GM10248 (cell line): ENCODE measurements around the gene STAM2.

Source experiments
- CTCF ChIA-PET: fragments of 300-600 bp; sonication (Branson Sonifier 250); formaldehyde crosslinking; extraction: SDS; loops from one replicate; lab custom pipeline; 2021; ENCODE audit warnings: antibody characterized with exemption; lab: Yijun Ruan, JAX
- POLR2A ChIA-PET: fragments of 350-650 bp; sonication (Branson Sonifier 250); formaldehyde crosslinking; extraction: SDS; loops from one replicate; lab custom pipeline; 2020; ENCODE audit warnings: antibody characterized with exemption; lab: Yijun Ruan, JAX
- DNase-seq: peaks from one replicate; pipeline ENCODE4 v3.0.0; 2012; ENCODE audit errors: extremely low spot score
- TF ChIP-seq, protein P1 (sequence below): IDR thresholded peaks from 2 replicates; pipeline ENCODE4 v1.5.1; 2012; ENCODE audit warnings: mild to moderate bottlenecking, low read depth; ENCODE audit errors: extremely low read depth, missing control alignments, control extremely low read depth

STAM2 gene

DNA sequence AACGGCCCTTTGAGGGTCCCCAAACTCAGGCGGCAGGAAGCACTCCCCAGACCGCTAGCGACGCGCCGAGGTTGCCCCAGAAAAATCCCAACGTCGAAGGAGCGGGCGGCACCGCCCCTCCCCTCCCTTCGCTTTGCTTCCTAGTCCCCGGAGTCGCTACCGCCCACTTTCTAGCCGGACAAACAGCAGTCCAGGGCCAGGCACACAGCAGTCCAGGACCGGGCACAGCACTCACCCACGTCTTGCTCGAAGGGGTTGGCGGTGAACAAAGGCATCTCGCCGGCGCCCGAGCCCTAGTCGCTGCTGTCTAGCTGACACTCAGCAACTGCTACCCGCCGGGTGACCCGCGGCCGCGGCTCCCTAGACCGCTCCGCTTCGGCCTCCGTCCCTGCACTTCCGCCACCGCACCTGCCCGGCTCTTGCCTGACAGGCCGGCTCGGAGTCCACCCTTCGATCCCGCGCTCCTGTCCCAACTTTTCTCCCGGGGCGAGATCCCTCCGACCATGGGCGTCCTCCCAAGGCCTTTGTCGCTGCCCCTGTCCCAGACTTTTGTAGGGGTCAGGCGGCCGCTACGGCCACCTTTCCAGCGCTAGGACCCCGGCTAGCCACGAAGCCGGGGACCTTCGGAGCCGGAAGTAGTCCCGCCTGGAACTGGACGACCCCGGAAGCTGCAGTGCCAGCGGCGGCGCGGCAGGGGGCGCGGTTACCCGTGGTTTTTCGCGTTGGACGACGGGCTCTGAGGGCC lies at the start of gene STAM2:
STAM2 (minus strand) TSS at position 396 of the 745 bp plus-strand sequence; CDS start at position 275, 121 bp downstream.
- TF ChIP-seq, protein P1, sequence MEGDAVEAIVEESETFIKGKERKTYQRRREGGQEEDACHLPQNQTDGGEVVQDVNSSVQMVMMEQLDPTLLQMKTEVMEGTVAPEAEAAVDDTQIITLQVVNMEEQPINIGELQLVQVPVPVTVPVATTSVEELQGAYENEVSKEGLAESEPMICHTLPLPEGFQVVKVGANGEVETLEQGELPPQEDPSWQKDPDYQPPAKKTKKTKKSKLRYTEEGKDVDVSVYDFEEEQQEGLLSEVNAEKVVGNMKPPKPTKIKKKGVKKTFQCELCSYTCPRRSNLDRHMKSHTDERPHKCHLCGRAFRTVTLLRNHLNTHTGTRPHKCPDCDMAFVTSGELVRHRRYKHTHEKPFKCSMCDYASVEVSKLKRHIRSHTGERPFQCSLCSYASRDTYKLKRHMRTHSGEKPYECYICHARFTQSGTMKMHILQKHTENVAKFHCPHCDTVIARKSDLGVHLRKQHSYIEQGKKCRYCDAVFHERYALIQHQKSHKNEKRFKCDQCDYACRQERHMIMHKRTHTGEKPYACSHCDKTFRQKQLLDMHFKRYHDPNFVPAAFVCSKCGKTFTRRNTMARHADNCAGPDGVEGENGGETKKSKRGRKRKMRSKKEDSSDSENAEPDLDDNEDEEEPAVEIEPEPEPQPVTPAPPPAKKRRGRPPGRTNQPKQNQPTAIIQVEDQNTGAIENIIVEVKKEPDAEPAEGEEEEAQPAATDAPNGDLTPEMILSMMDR = peak; percentile 97
- ChIA-PET CTCF (interaction anchor here (0.7 to 3.9 kb wide), 53 partner anchors 8 to 568 kb away, joined by 3 to 60 read pairs (median 4); partner anchors contain the start of gene PRPF40A), POLR2A (interaction anchor here (0.5 to 1.0 kb wide), 8 partner anchors 17 to 1374 kb away, joined by 3 to 5 read pairs (median 4); no protein-coding TSS in a partner anchor)
- peak; percentile 94 for DNase-seq

- ChIA-PET POLR2A (no interaction called here), CTCF (interaction anchor here (1.4 kb wide), 1 partner anchor 17 kb away, joined by 3 read pairs; no protein-coding TSS in a partner anchor)
- no peak for DNase-seq
- TF ChIP-seq, protein P1 = no peak
These were observed 48.4 kb upstream of the STAM2 start for GRCh38 chr2:152223977-152224376.

DNA sequence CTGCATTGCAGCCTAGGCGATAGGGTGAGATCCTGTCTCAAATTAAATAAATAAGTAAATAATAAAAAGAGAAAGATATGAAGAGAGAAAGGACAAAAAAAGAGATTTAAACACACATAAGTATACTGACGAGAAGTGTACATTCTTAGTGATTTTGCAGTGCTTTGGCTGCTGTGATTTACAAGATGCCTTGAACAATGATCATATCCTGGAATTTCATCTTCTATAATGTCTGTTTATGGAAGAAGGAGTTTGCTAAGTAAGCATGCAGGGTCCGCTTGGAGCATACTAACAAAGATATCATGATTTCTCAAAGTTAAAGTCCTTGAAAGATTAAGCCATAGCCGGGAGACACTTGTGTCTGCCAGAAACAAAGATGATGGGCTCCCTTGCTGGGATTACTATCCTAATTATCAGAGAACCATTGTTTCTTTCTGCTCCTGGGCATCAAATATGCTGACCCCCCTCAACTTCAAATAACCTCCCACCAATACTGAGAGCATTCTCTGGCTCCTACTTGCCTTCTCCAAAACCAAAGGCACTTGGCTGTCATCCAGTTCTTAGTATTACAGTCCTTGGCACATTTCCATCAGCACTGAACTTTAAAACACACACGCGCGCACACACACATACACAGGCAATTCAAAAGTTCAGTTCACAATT lies 47.5 kb upstream of the STAM2 start:
- CTCF ChIA-PET = interaction anchor here (1.4 kb wide), 1 partner anchor 17 kb away, joined by 3 read pairs; no protein-coding TSS in a partner anchor
- DNase-seq = no peak
- POLR2A ChIA-PET = no interaction called here
- TF ChIP-seq, protein P1 = no peak

DNA sequence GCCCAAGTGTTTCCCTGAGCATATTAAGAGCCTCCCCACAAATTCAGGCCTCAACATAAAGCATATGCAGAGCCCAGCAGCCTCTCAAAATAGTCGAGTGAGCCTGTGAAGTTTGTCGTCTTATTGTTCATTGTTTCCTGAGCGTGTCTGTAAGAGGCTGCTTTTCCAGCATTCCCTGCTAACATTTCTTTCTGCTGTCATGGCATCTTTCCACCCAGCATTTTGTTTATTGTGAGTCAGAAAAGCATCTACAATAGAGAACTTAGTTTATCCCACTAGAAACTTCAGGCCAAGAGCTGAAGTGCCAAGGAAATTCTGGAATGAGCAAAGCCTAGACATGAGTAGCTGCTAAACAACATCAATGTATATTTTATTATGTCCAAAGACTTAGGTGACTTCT lies 46.3 kb upstream of the STAM2 start:
- no peak for DNase-seq
- CTCF ChIA-PET = interaction anchor here (1.3 kb wide), 1 partner anchor 30 kb away, joined by 4 read pairs; no protein-coding TSS in a partner anchor
- TF ChIP-seq, protein P1 = no peak
- POLR2A ChIA-PET = no interaction called here

DNA sequence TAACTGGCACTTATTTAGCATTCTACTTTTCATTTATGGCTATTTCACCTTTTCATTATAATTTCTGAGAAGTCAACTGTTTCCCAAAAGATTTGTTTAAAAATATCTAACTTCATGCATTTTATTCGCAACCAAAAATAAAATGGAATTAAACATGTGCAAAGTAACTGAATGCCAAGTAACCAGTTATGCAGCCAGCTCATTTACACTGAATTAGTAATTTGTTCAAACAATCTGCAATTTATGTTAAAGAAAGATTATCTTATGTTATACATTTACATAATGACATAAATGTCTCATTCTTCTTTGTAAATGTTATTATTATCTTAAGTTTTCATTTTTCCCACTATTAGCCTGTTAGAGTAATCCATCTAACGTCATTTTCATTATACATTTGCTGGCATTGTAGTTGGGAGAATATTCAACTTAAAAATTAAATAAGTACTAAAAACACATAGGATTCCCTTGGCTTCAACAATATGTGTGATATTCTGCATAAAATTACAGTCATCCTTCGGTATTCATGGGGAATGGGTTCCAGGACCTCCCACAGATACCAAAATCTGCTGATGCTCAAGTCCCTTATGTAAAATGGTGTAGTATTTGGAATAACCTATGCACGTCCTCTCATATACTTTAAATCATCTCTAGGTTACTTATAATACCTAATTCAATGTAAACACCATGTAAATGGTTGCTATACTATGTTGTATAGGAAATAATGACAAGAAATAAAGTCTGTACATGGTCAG lies 43.7 kb upstream of the STAM2 start:
- TF ChIP-seq, protein P1 = no peak
- DNase-seq = no peak
- POLR2A ChIA-PET = no interaction called here
- CTCF ChIA-PET = no interaction called here

GRCh38 chr2:152201466-152201830 lies 25.9 kb upstream of the STAM2 start:
- no peak for DNase-seq
- ChIA-PET POLR2A (no interaction called here), CTCF (no interaction called here)
- TF ChIP-seq, protein P1 = no peak
